ENCODE results near the gene WDR7.

- TF ChIP-seq CTCF (IDR thresholded peaks at IDR 0.05) = no peak
- no peak for TF ChIP-seq POLR2A (IDR thresholded peaks at IDR 0.05)
These were observed 14.0 kb upstream of the WDR7 start for GRCh38 chr18:56637176-56637575.
